Parathyroid adenoma (tissue), 2 donors: ENCODE data around the gene GRIK2.

Experiments
- H2AFZ ChIP-seq: fragments of 300-600 bp; sonication (generic); one replicate; pipeline ENCODE4 v1.7.0; 2017; ENCODE audit warnings: antibody characterized with exemption, mild to moderate bottlenecking
- H3K27ac ChIP-seq: fragments of 300-600 bp; sonication (generic); one replicate; pipeline ENCODE4 v1.7.0; 2017
- H3K27me3 ChIP-seq: fragments of 300-600 bp; sonication (generic); one replicate; pipeline ENCODE4 v1.7.0; 2017; ENCODE audit warnings: low read length; ENCODE audit not compliant: control insufficient read depth, insufficient read depth
- H3K36me3 ChIP-seq: fragments of 300-600 bp; sonication (generic); one replicate; pipeline ENCODE4 v1.7.0; 2017; ENCODE audit warnings: low read length; ENCODE audit not compliant: control insufficient read depth, insufficient read depth
- H3K4me1 ChIP-seq: fragments of 300-600 bp; sonication (generic); one replicate; pipeline ENCODE4 v1.7.0; 2017; ENCODE audit warnings: control low read depth
- H3K4me2 ChIP-seq: fragments of 300-600 bp; sonication (generic); one replicate; pipeline ENCODE4 v1.7.0; 2017; ENCODE audit warnings: low read length
- H3K4me3 ChIP-seq: fragments of 300-600 bp; sonication (generic); one replicate; pipeline ENCODE4 v1.7.0; 2017; ENCODE audit warnings: low read depth, low read length
- H3K79me2 ChIP-seq: fragments of 300-600 bp; sonication (generic); one replicate; pipeline ENCODE4 v1.7.0; 2017; ENCODE audit warnings: control low read depth
- H3K9ac ChIP-seq: fragments of 300-600 bp; sonication (generic); one replicate; pipeline ENCODE4 v1.7.0; 2017; ENCODE audit warnings: mild to moderate bottlenecking
- H3K9me3 ChIP-seq: fragments of 300-600 bp; sonication (generic); one replicate; pipeline ENCODE4 v1.7.0; 2017; ENCODE audit warnings: low read length; ENCODE audit not compliant: control insufficient read depth
- TF ChIP-seq, protein P1 (sequence below): fragments of 300-600 bp; sonication (generic); IDR thresholded peaks from one replicate; pipeline ENCODE4 v1.7.0; 2017; ENCODE audit warnings: antibody characterized with exemption, mild to moderate bottlenecking
- donor health status: primary hyperparathyroidism.

Gene GRIK2

DNA sequence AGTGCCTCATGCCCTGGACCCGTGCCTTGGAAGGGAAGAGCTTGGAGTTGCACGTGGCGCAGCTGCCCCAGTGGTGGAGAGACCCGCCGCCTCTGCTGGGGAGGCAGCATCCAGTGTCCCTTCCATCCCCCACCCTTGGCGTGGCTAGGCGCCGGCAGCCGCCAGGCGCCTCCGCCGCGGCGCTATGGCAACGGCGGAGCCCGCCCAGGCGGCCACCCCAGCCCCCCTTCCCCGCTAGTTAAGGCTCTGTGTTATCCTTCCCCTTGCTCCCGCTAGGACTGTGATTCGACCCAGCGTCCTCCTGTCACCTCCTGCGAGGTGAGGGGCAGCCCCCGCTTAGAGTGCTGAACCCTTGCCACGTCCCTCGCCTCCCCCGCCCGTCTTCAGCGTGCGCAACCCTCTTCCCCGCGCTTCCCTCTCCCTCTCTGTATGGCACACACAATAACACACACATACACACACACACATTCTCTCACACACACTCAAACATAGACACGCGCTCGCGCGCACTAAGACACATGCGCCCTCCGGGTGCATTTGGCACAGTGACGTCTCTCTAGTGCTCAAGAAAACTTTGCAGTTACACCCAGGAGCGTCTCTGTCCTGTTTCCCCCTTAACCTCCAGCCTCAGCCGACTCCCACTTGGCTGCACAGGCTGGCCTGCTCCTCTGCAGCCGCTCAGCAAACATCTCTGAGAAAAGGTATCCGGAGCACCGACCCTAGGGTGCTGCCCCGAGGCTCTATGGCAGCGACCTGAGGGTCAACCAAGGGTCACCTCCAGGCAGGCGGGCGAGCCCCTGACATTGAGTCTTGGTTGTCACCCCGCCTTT, 8.5 kb downstream of the GRIK2 start:
- H3K4me3 ChIP-seq: no peak overlapping the region

DNA sequence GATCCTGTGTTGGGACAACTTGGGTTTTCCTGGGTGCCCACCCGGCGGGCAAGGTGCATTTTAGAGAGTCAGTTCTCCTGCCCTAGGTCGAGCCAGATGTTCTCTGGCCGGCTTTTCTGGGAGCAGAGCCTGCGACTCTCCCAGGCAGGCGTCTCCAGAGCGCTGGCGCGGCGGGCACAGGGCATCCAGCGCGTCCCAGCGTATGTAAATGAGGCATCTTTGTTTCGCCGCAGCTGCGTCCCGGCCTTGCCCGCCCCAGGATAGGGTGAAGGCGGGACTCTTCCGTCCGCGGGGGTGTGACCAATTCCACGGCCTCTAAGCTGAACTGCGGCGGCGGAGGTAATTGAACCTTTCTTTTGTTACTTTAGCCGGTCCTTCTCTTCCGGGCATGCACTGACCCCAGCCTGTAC, 9.1 kb downstream of the GRIK2 start:
- H3K27ac ChIP-seq: no peak overlapping the region
- H3K36me3 ChIP-seq: no peaks in the 10 kb centered on the region
- no peaks in the 10 kb centered on the region for H3K9me3 ChIP-seq
- H3K27me3 ChIP-seq: no peaks in the 10 kb centered on the region
- H3K4me3 ChIP-seq: no peak overlapping the region
- H3K4me1 ChIP-seq: no peaks in the 10 kb centered on the region
- TF ChIP-seq, protein P1, sequence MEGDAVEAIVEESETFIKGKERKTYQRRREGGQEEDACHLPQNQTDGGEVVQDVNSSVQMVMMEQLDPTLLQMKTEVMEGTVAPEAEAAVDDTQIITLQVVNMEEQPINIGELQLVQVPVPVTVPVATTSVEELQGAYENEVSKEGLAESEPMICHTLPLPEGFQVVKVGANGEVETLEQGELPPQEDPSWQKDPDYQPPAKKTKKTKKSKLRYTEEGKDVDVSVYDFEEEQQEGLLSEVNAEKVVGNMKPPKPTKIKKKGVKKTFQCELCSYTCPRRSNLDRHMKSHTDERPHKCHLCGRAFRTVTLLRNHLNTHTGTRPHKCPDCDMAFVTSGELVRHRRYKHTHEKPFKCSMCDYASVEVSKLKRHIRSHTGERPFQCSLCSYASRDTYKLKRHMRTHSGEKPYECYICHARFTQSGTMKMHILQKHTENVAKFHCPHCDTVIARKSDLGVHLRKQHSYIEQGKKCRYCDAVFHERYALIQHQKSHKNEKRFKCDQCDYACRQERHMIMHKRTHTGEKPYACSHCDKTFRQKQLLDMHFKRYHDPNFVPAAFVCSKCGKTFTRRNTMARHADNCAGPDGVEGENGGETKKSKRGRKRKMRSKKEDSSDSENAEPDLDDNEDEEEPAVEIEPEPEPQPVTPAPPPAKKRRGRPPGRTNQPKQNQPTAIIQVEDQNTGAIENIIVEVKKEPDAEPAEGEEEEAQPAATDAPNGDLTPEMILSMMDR: no peak
- H3K4me2 ChIP-seq: no peak overlapping the region
- no peak overlapping the region for H2AFZ ChIP-seq
- no peak overlapping the region for H3K9ac ChIP-seq
- H3K79me2 ChIP-seq: no peaks in the 10 kb centered on the region

More for the DNA sequence above, 8.5 kb downstream of the GRIK2 start:
- Histone ChIP-seq H3K27me3 (no peaks in the 10 kb centered on the region), H3K79me2 (no peaks in the 10 kb centered on the region), H2AFZ (no peak overlapping the region), H3K9ac (no peak overlapping the region), H3K4me1 (no peaks in the 10 kb centered on the region), H3K4me2 (no peak overlapping the region), H3K27ac (no peak overlapping the region), H3K9me3 (no peaks in the 10 kb centered on the region), H3K36me3 (no peaks in the 10 kb centered on the region)
- TF ChIP-seq, protein P1: no peak

DNA sequence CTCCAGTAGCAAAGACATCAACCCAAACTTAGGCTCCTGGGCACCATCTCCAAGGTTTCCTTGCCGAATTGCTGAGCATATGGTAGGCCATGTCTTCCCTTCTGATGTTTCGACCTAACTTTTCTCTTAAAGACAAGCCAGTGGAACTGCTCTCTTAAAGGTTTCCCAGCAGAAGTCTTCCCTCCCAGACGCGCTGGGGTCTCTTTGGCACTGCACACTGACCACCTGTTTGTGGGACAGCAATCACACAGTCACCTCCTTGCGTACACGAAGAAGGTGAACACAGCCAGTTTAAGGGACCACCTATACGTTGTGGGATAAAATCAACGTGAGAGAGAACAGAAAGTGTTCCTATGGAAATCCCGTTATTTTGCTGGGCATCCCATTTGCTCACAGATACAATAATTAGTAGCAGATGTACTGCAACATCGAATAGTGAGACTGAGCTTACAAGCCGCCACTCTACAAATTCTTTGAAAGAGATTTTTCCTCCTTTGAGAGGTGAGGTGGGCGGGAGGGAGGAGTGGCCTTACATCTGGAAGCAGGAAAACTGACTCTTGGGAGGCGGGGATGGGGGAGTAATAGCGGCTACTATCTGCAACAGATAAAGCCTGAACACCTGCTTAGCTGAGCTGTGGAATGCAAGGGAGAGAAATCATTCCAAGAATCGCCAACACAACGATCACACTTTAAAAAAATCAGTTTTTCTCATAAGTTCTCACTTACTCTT, 9.9 kb downstream of the GRIK2 start:
- no peak overlapping the region for H3K27ac ChIP-seq
- no peaks in the 10 kb centered on the region for H3K9me3 ChIP-seq
- H2AFZ ChIP-seq: no peak overlapping the region
- H3K4me3 ChIP-seq: no peak overlapping the region
- H3K4me2 ChIP-seq: no peak overlapping the region
- TF ChIP-seq, protein P1: no peak
- no peaks in the 10 kb centered on the region for H3K27me3 ChIP-seq
- no peaks in the 10 kb centered on the region for H3K36me3 ChIP-seq
- H3K9ac ChIP-seq: no peak overlapping the region
- H3K4me1 ChIP-seq: no peaks in the 10 kb centered on the region
- no peaks in the 10 kb centered on the region for H3K79me2 ChIP-seq

DNA sequence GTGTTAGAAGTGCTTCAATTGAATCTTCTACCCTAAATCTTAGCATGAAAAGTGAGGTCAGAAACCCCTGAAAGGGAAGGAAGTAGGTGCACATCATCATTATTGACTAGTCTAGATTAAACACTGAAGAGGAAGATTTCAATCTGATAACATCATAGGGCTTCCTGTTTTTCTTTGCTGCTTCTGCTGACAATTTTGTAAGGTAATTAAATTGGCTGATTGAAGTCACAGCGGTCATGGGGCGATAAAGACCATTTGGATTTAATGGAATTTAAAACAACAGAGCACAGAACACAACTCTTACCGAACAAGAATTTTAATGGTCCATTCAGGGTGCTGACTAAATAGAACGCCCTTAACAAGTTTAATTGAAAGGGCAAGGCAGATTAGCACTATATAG, 11.3 kb downstream of the GRIK2 start:
- Histone ChIP-seq H3K4me2 (no peak overlapping the region), H3K4me1 (no peaks in the 10 kb centered on the region), H3K27ac (no peak overlapping the region), H3K9me3 (no peaks in the 10 kb centered on the region), H3K27me3 (no peaks in the 10 kb centered on the region), H3K79me2 (no peaks in the 10 kb centered on the region), H3K9ac (peak overlapping the region; percentile 6), H2AFZ (no peak overlapping the region), H3K36me3 (no peaks in the 10 kb centered on the region), H3K4me3 (no peak overlapping the region)
- TF ChIP-seq, protein P1: no peak
